ENCODE results near the gene CCDC66.

DNA sequence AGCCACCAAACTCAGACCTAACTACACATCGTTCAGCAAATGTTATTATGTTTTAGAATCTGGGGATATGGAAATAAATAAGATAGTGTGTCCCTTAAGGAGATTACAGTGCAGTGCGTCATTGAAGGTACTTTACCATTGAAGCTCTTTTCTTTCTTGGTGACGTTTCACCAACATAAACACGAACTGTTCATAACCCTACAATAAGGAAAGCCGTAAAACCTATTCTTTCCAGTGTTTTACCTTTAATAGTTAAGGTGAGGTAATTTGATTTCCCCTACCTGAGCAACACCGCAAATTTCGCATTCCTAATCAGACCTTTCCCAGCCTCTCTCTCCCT lies 826 bp downstream of the CCDC66 start:
- TF ChIP-seq, protein P1, sequence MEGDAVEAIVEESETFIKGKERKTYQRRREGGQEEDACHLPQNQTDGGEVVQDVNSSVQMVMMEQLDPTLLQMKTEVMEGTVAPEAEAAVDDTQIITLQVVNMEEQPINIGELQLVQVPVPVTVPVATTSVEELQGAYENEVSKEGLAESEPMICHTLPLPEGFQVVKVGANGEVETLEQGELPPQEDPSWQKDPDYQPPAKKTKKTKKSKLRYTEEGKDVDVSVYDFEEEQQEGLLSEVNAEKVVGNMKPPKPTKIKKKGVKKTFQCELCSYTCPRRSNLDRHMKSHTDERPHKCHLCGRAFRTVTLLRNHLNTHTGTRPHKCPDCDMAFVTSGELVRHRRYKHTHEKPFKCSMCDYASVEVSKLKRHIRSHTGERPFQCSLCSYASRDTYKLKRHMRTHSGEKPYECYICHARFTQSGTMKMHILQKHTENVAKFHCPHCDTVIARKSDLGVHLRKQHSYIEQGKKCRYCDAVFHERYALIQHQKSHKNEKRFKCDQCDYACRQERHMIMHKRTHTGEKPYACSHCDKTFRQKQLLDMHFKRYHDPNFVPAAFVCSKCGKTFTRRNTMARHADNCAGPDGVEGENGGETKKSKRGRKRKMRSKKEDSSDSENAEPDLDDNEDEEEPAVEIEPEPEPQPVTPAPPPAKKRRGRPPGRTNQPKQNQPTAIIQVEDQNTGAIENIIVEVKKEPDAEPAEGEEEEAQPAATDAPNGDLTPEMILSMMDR (IDR thresholded peaks at IDR 0.05) = peak in 1 of 6 experiments; percentile 11
- TF ChIP-seq POLR2A (IDR thresholded peaks at IDR 0.05) = no peak

All from upper lobe of left lung (tissue), 4 donors.